GM18502 (cell line): ENCODE measurements around the gene FOSL2.

Experiments
- ATAC-seq: cut with Tn5 transposase; IDR thresholded peaks from one replicate; pipeline ENCODE4 v1.9.1; 2021; ENCODE audit warnings: mild to moderate bottlenecking; ENCODE audit not compliant: unreplicated experiment, poor library complexity

FOSL2 gene

GRCh38 chr2:28407976-28408690 lies 15.5 kb downstream of the FOSL2 start:
- ATAC-seq = no peak

- ATAC-seq = no peak
Measured at GRCh38 chr2:28408764-28409599, 16.3 kb downstream of the FOSL2 start.

GRCh38 chr2:28411166-28411755 lies 18.6 kb downstream of the FOSL2 start:
- ATAC-seq = no peak

GRCh38 chr2:28411956-28412609 lies 19.4 kb downstream of the FOSL2 start:
- no peak for ATAC-seq

- ATAC-seq = no peak
Measured at GRCh38 chr2:28412625-28413151, 20.0 kb downstream of the FOSL2 start.

GRCh38 chr2:28413152-28413898 lies 20.7 kb downstream of the FOSL2 start:
- no peak for ATAC-seq

GRCh38 chr2:28413899-28414295 lies 21.2 kb downstream of the FOSL2 start:
- ATAC-seq = no peak

GRCh38 chr2:28414583-28414982 lies 21.9 kb downstream of the FOSL2 start:
- ATAC-seq = no peak

GRCh38 chr2:28415010-28415409 lies 22.4 kb downstream of the FOSL2 start:
- ATAC-seq = no peak

GRCh38 chr2:28415715-28416114 lies 23.1 kb downstream of the FOSL2 start:
- no peak for ATAC-seq

- ATAC-seq = no peak
Measured at GRCh38 chr2:28419003-28419402, 26.3 kb downstream of the FOSL2 start.

- no peak for ATAC-seq
Measured at GRCh38 chr2:28419443-28420270, 27.0 kb downstream of the FOSL2 start.

- ATAC-seq = no peak
Measured at GRCh38 chr2:28420722-28421121, 28.1 kb downstream of the FOSL2 start.

- ATAC-seq = no peak
Measured at GRCh38 chr2:28422908-28423741, 30.5 kb downstream of the FOSL2 start.

- ATAC-seq = no peak
Measured at GRCh38 chr2:28423856-28424605, 31.4 kb downstream of the FOSL2 start.

GRCh38 chr2:28424799-28425463 lies 32.3 kb downstream of the FOSL2 start:
- ATAC-seq = no peak

GRCh38 chr2:28425464-28425835 lies 32.8 kb downstream of the FOSL2 start:
- ATAC-seq = no peak
